ENCODE data around the gene SLC38A11. TPM values are rescaled to one million over a fixed set of nuclear protein-coding genes. Genes with fewer than 3 reads are reported as not detected.
"Not testable (repeated sequence)": the region's sequence is repeated elsewhere in the genome, so short reads cannot be mapped to it uniquely, and the experiment has no call there.

SLC38A11 gene
- total RNA-seq, 1 donor from 2014 or later = 2.2 TPM

- H3K9me3 ChIP-seq = no peaks in the 10 kb centered on the region
- intact Hi-C loops (cut with DNase I) = no loop called here
- no peaks in the 10 kb centered on the region for H3K27me3 ChIP-seq
- no peaks in the 10 kb centered on the region for H3K36me3 ChIP-seq
- no peak overlapping the region for H3K4me3 ChIP-seq
- peaks cover 7% of the 10 kb centered on the region for H3K4me1 ChIP-seq
- TF ChIP-seq POLR2A (IDR thresholded peaks at IDR 0.05) = no peak
- no peak for TF ChIP-seq POLR2AphosphoS5 (IDR thresholded peaks at IDR 0.05; ENCODE audit: insufficient read depth in 1 of 2, low read depth in 1 of 2)
- TF ChIP-seq, protein P1, sequence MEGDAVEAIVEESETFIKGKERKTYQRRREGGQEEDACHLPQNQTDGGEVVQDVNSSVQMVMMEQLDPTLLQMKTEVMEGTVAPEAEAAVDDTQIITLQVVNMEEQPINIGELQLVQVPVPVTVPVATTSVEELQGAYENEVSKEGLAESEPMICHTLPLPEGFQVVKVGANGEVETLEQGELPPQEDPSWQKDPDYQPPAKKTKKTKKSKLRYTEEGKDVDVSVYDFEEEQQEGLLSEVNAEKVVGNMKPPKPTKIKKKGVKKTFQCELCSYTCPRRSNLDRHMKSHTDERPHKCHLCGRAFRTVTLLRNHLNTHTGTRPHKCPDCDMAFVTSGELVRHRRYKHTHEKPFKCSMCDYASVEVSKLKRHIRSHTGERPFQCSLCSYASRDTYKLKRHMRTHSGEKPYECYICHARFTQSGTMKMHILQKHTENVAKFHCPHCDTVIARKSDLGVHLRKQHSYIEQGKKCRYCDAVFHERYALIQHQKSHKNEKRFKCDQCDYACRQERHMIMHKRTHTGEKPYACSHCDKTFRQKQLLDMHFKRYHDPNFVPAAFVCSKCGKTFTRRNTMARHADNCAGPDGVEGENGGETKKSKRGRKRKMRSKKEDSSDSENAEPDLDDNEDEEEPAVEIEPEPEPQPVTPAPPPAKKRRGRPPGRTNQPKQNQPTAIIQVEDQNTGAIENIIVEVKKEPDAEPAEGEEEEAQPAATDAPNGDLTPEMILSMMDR (IDR thresholded peaks at IDR 0.05) = no peak
- no peak for DNase-seq (ENCODE audit: extremely low spot score in 2 of 2)
- H3K27ac ChIP-seq = no peak overlapping the region
These were observed 26.1 kb upstream of the SLC38A11 start for GRCh38 chr2:164981217-164981990.

- DNase-seq (ENCODE audit: extremely low spot score in 2 of 2); intact Hi-C loops (cut with DNase I); H3K9me3 ChIP-seq; H3K27ac ChIP-seq; H3K4me3 ChIP-seq; H3K4me1 ChIP-seq; H3K27me3 ChIP-seq; H3K36me3 ChIP-seq: not testable (repeated sequence)
These were observed 25.4 kb upstream of the SLC38A11 start for GRCh38 chr2:164980688-164981087.

DNA sequence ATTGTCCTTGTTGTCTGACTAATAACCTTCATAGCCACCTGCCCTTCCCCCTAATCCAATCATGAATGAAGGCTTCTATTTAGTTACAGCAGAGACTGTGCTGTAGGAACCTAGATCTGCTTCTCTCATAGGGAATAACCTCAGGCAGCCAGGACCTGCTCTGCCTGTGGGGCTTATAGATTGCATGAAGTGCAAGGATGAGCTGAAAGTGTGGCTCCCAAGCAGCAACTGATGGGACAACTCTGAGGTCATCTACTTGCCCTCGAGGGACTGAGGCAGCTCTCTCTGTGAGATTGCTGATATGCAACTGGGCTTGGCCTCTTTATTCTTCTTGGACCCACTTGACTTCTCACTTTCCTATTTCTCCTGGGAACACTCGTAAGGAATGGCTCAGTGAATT is 23.8 kb upstream of the SLC38A11 start:
- H3K4me1 ChIP-seq = peaks cover 7% of the 10 kb centered on the region
- no peaks in the 10 kb centered on the region for H3K27me3 ChIP-seq
- intact Hi-C loops (cut with DNase I) = no loop called here
- TF ChIP-seq, protein P1 (IDR thresholded peaks at IDR 0.05) = no peak
- TF ChIP-seq POLR2A (IDR thresholded peaks at IDR 0.05) (no peak), POLR2AphosphoS5 (IDR thresholded peaks at IDR 0.05; ENCODE audit: insufficient read depth in 1 of 2, low read depth in 1 of 2) (no peak)
- no peaks in the 10 kb centered on the region for H3K36me3 ChIP-seq
- no peak overlapping the region for H3K27ac ChIP-seq
- DNase-seq (ENCODE audit: extremely low spot score in 2 of 2) = no peak
- no peak overlapping the region for H3K4me3 ChIP-seq
- no peaks in the 10 kb centered on the region for H3K9me3 ChIP-seq

DNA sequence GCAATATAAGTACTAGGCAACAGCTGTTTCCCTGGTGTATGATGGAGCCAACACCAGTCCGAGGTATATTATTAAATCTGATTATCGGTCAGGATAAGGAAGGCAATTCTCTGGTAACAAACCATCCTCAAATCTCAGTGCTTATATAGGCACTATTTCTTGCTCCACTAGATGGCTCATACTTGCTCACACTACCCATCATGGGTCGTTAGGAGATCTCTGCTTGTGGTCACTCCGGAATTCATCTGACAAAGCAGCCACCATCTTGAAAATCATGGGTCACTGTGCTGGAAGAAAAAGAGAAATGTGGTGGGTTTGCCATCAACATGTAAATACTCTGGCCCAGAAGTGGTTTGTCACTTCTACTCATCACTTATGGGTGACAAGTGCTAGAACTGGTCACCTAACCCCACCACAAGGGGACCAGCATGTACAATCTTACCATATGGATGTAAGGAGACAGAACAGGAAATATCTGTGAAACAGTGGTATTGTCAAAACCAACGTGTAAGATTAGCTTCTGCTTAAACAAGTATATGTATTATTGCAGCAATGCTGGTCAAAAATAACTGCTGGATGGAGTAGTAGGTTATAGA is 21.6 kb upstream of the SLC38A11 start:
- H3K36me3 ChIP-seq; intact Hi-C loops (cut with DNase I); H3K27me3 ChIP-seq; DNase-seq (ENCODE audit: extremely low spot score in 2 of 2); H3K4me3 ChIP-seq; H3K27ac ChIP-seq; H3K9me3 ChIP-seq; H3K4me1 ChIP-seq: not testable (repeated sequence)

GRCh38 chr2:164976301-164976700 is 21.0 kb upstream of the SLC38A11 start:
- TF ChIP-seq, protein P1 (IDR thresholded peaks at IDR 0.05) = no peak
- TF ChIP-seq POLR2A (IDR thresholded peaks at IDR 0.05) (no peak), POLR2AphosphoS5 (IDR thresholded peaks at IDR 0.05; ENCODE audit: insufficient read depth in 1 of 2, low read depth in 1 of 2) (no peak)
- Histone ChIP-seq H3K4me1 (peaks cover under 1% of the 10 kb centered on the region), H3K36me3 (no peaks in the 10 kb centered on the region), H3K27me3 (no peaks in the 10 kb centered on the region), H3K27ac (no peak overlapping the region), H3K9me3 (no peaks in the 10 kb centered on the region), H3K4me3 (no peak overlapping the region)
- no peak for DNase-seq (ENCODE audit: extremely low spot score in 2 of 2)
- intact Hi-C loops (cut with DNase I) = no loop called here

DNA sequence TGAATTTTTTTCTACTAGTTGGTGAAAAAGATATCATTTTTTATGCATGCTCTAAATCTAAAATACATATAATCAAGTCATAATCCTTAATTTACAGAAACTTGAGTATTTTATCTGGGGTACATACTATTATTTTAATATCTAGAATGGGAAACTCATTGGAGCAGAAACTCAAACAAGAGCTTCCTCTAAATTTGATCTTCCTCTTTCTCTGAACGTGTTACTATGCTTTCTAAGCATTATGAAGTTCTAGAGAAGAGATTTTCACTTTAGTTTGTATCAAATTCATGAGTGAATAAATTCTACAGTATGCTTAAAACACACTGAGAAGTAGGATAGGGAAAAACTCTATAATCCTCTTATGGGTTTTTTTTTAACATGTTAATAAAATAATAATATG is 20.6 kb upstream of the SLC38A11 start:
- intact Hi-C loops (cut with DNase I) = no loop called here
- TF ChIP-seq, protein P1 (IDR thresholded peaks at IDR 0.05) = no peak
- TF ChIP-seq POLR2A (IDR thresholded peaks at IDR 0.05) (no peak), POLR2AphosphoS5 (IDR thresholded peaks at IDR 0.05; ENCODE audit: insufficient read depth in 1 of 2, low read depth in 1 of 2) (no peak)
- H3K4me3 ChIP-seq = no peak overlapping the region
- H3K4me1 ChIP-seq = no peaks in the 10 kb centered on the region
- no peaks in the 10 kb centered on the region for H3K9me3 ChIP-seq
- no peak overlapping the region for H3K27ac ChIP-seq
- no peaks in the 10 kb centered on the region for H3K27me3 ChIP-seq
- H3K36me3 ChIP-seq = no peaks in the 10 kb centered on the region
- DNase-seq (ENCODE audit: extremely low spot score in 2 of 2) = no peak

Data from vagina (tissue), 2 donors.